Measurements from ENCODE around the gene YAP1.

DNA sequence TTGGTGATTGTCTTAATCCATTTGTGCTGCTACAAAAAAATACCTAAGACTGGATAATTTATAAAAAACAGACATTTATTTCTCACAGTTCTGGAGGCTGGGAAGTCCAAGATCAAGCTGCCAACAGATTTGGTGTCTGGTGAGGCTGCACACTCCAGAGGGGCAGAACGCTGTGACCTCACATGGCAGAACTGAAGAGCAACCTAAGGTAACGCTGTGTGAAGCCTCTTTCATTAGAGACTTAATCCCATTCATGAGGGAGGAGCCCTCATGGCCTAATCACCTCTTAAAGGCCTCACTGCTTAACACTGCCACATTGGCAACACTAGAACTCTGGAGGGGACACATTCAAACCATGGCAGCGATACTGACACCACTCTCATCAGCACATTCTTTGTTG is 164.4 kb downstream of the YAP1 start:
- TF ChIP-seq, protein P1, sequence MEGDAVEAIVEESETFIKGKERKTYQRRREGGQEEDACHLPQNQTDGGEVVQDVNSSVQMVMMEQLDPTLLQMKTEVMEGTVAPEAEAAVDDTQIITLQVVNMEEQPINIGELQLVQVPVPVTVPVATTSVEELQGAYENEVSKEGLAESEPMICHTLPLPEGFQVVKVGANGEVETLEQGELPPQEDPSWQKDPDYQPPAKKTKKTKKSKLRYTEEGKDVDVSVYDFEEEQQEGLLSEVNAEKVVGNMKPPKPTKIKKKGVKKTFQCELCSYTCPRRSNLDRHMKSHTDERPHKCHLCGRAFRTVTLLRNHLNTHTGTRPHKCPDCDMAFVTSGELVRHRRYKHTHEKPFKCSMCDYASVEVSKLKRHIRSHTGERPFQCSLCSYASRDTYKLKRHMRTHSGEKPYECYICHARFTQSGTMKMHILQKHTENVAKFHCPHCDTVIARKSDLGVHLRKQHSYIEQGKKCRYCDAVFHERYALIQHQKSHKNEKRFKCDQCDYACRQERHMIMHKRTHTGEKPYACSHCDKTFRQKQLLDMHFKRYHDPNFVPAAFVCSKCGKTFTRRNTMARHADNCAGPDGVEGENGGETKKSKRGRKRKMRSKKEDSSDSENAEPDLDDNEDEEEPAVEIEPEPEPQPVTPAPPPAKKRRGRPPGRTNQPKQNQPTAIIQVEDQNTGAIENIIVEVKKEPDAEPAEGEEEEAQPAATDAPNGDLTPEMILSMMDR (IDR thresholded peaks at IDR 0.05) = no peak
- TF ChIP-seq POLR2AphosphoS5 (IDR thresholded peaks at IDR 0.05) (no peak), EP300 (IDR thresholded peaks at IDR 0.05) (no peak)
